ENCODE measurements around the gene FNIP2.
A peak's percentile ranks its signal among the peaks of the same experiment; 100 is the strongest.
"Not testable (repeated sequence)": the region's sequence is repeated elsewhere in the genome, so short reads cannot be mapped to it uniquely, and the experiment has no call there.

The FNIP2 gene

DNA sequence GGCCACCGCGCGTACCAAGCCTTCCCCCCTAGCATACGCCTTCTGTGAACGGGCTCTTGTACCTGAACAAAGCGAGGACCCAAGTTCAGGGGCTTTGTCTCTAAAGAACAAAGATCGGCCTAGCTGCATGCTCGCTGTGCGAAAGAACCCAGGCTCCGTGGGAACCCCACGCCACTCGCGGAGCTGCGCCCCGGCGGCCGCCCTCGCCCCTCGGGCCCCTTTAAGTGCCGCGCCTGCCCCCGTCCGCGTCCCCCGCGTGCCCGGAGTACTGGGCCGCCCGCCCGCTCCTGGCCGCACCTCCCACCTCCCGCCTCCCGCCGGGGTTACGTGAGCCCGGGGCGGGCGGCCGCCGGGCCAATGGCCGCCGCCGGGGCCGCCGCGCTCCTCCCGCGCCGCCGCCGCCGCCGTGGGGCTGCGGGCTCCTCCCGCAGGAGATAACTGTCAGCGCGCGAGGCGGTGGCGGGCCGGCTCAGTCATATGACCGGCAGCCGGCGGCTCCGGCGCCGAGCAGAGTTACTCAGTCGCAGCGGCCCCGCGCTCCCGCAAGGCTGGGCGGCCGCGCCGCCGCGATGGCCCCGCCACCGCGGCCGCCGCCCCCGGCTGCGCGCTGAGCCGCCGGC, at the start of gene FNIP2:
Gene FNIP2 (plus strand): TSS at position 472 of the 620 bp plus-strand sequence. CDS start 187 bp downstream, outside the sequence.
- no peak for TF ChIP-seq ZNF274 (IDR thresholded peaks at IDR 0.05; ENCODE audit: low read depth, low read length)
- peak within 1 kb of the TSS; percentile 71 for H3K4me3 ChIP-seq (ENCODE audit: low read length)

- no peak overlapping the region for H3K4me3 ChIP-seq (ENCODE audit: low read length)
- no peak for TF ChIP-seq ZNF274 (IDR thresholded peaks at IDR 0.05; ENCODE audit: low read depth, low read length)
These were observed 47.1 kb upstream of the FNIP2 start for GRCh38 chr4:158721680-158722079.

DNA sequence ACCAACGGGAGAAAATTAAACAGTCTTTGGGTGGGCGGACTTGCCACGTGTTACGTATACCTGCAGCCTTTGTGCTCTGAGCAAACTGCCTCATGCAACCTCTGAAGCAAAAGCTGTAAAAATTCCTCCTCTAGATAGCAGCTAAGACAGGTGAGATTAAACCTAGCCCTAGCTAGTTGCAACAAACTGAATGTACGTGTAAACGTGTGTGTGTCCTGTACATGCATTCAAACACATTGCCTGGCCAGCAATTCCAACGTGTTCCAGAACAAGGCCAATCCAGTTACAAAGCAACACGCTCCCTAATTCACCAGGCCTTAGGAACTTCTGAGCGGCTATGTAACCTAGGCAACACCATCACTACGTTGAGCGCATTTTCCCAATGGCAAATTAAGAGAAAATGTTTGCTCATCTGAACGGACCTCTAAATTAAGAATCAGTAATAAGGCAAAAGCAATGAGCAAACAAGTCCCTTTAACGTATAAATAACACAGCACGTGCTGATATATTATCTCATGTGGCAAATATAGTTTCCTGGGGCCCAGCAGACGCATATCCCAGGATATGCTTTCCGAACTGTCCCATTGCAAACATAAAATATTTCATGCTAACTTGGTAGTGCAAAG, 46.4 kb upstream of the FNIP2 start:
- peak overlapping the region; percentile 91 for H3K4me3 ChIP-seq (ENCODE audit: low read length)
- TF ChIP-seq ZNF274 (IDR thresholded peaks at IDR 0.05; ENCODE audit: low read depth, low read length) = no peak

DNA sequence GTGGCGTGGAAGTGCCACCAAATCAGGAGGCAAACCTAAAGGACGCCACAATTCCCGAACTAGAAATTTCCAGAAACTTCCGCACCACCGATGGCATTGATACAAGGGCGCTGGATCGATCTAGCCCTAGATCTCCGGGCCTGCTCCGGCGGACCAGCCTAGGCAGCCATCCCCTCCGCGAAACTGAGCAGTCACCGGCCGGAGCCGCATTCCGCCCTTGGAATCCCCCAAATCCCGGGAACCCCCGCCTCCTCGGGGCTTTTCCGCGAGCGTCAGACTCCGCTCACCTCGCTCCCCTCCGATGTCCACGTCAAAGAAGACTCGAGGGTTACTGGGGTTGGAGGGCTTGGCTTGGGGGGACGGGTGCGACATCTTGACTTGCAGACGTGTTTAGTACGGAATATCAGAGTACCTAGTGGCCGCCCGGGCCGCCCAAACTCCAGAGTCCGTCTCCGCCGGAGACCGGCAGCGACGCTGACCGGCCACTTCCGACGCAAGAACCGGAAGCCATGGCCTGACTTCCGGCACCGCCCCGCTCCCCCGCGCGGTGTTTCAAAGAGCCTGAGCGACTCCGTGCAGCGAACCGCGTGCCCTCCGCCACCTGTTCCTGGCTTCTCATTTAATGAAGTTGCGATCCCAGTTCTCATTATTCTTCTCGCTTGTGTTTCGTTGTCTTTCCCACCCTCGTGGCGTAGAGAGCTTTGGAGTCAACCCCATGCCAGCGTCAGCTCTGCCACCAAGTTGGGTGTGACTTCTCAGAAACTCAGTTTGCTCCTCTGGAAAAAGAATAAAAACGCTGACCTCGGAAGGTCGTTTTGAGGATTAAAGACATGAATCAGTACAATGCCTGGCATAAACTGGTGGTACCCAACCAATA, 45.7 kb upstream of the FNIP2 start, which contains the start of gene PPID:
Gene PPID (minus strand): TSS at position 480 of the 877 bp plus-strand sequence. CDS start 108 bp downstream, at position 372.
- peak within 1 kb of the TSS; percentile 91 for H3K4me3 ChIP-seq (ENCODE audit: low read length)
- no peak for TF ChIP-seq ZNF274 (IDR thresholded peaks at IDR 0.05; ENCODE audit: low read depth, low read length)

DNA sequence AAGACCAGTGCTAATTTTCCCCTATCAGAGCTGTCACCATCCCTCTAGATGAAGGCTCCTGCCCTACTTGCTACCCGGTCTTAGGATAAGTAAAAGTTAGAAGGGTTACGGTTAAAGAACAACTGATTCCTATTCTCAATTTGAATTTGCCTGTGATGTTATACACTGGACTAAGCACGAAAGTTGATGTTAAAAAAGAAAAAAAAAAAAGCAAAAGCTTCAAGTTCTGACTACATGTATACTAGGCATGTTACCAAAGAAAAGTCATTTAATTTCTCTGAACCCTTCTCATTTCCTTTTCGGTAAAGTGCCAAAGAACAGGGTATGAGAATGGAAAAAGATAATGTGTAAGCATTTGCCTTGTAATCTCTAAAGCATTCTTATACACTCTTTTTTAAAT, 44.2 kb upstream of the FNIP2 start:
- no peak overlapping the region for H3K4me3 ChIP-seq (ENCODE audit: low read length)
- TF ChIP-seq ZNF274 (IDR thresholded peaks at IDR 0.05; ENCODE audit: low read depth, low read length) = no peak

- no peak overlapping the region for H3K4me3 ChIP-seq (ENCODE audit: low read length)
- no peak for TF ChIP-seq ZNF274 (IDR thresholded peaks at IDR 0.05; ENCODE audit: low read depth, low read length)
These were observed 42.2 kb upstream of the FNIP2 start for GRCh38 chr4:158726633-158727032.

DNA sequence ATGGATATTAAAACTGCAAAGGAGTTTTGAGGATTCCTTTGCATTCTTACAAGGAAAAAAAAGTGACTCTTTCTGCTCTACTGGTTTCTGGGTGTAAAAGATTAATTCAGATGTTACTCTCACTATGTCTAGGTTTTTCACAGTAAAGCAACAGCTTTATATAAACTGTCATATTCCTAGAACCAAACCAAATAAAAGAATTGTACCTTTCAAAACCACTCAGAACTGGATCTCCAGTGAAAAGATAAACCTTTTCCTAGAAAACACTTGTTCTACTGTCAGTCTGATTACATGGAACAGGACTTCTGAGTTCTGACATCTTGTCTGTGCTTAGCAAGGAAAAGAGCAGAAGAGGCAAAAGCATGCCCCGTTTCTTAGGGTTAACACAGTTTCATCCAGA, 40.6 kb upstream of the FNIP2 start:
- no peak for TF ChIP-seq ZNF274 (IDR thresholded peaks at IDR 0.05; ENCODE audit: low read depth, low read length)
- no peak overlapping the region for H3K4me3 ChIP-seq (ENCODE audit: low read length)

- no peak for TF ChIP-seq ZNF274 (IDR thresholded peaks at IDR 0.05; ENCODE audit: low read depth, low read length)
- H3K4me3 ChIP-seq (ENCODE audit: low read length) = no peak overlapping the region
These were observed 38.9 kb upstream of the FNIP2 start for GRCh38 chr4:158729716-158730559.

- H3K4me3 ChIP-seq (ENCODE audit: low read length) = no peak overlapping the region
- no peak for TF ChIP-seq ZNF274 (IDR thresholded peaks at IDR 0.05; ENCODE audit: low read depth, low read length)
These were observed 30.0 kb upstream of the FNIP2 start for GRCh38 chr4:158738866-158739265.

DNA sequence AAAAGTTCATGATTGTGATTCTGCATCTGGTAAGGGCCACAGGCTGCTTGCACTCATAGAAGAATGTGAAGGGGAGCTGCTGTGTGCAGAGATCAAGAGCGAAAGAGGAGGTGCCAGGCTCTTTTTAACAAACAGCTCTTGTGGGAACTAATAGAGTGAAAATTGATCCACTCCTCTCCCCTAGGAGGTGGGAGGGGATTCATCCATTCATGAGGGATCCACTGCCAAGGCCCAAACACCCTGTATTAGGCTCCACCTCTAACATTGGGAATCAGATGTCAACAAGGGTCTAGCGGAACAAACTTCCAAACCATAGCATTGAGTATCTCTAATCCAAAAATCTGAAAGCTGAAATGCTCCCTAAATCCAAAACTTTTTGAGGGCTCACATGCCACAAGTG, 29.2 kb upstream of the FNIP2 start:
- no peak overlapping the region for H3K4me3 ChIP-seq (ENCODE audit: low read length)
- no peak for TF ChIP-seq ZNF274 (IDR thresholded peaks at IDR 0.05; ENCODE audit: low read depth, low read length)

- TF ChIP-seq ZNF274 (IDR thresholded peaks at IDR 0.05; ENCODE audit: low read depth, low read length) = no peak
- H3K4me3 ChIP-seq (ENCODE audit: low read length) = no peak overlapping the region
These were observed 27.4 kb upstream of the FNIP2 start for GRCh38 chr4:158741326-158742021.

GRCh38 chr4:158746537-158746936, 22.3 kb upstream of the FNIP2 start:
- not testable (repeated sequence) for H3K4me3 ChIP-seq (ENCODE audit: low read length)

DNA sequence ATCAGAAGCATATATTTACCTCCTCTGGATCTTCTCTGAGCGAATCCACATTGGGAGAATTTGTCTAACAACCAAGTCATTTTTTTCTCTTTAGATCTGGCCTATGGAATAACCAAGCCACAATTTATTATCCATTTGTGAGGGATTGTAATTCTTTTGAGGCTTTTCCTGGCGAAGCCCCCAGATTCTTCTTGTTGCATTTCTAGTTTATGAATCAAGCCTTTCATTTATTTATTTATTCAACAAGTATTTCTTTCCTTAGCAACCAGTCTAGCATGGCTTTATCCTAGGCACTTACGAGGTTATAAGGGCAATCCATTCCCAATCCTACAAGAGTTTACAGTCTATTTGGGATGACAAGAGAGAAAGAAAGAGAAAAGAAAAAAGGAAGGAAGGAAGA, 18.4 kb upstream of the FNIP2 start:
- no peak for TF ChIP-seq ZNF274 (IDR thresholded peaks at IDR 0.05; ENCODE audit: low read depth, low read length)

More for the DNA sequence above, 18.4 kb upstream of the FNIP2 start:
- no peak overlapping the region for H3K4me3 ChIP-seq (ENCODE audit: low read length)

All from GM08714 (cell line).